Activated naive CD4-positive, alpha-beta T cell treated with anti-CD3 and anti-CD28 coated beads, Interleukin-2, amount 50 U/mL, for 72 hours (primary cell): Measurements from ENCODE around the gene NPL. TPM values are rescaled to one million over a fixed set of nuclear protein-coding genes. Genes with fewer than 3 reads are reported as not detected.
A peak's percentile ranks its signal among the peaks of the same experiment; 100 is the strongest.

ENCODE experiments used
- ATAC-seq, 2 donors: fragments of 150-1000 bp; cut with Tn5 transposase; 2 replicates each; pipeline ENCODE4 v1.10.0; 2021; ENCODE audit warnings: mild to moderate bottlenecking in 2 of 2, moderate library complexity in 2 of 2
- DNase-seq, 2 donors: peaks; one replicate each; pipeline ENCODE4 v3.0.0; 2021 to 2022; ENCODE audit warnings: low spot score in 2 of 2
- H3K27ac Mint-ChIP-seq, 2 donors: one replicate each; pipeline ENCODE4 v1.8.0; 2022; ENCODE audit warnings: mild to moderate bottlenecking in 2 of 2, mixed read lengths in 2 of 2
- H3K36me3 Mint-ChIP-seq, 2 donors: one replicate each; pipeline ENCODE4 v1.8.0; 2022; ENCODE audit warnings: mixed read lengths in 2 of 2
- H3K9me3 Mint-ChIP-seq, 2 donors: one replicate each; pipeline ENCODE4 v1.8.0; 2022; ENCODE audit warnings: mixed read lengths in 2 of 2
- total RNA-seq, 2 donors: library from RNA; stranded (reverse); gene quantifications; one replicate each; pipeline ENCODE4 v1.2.3, GENCODE V29; 2022

Gene NPL
- total RNA-seq, 2 donors from 2014 or later = 1.2 to 3.4 TPM

DNA sequence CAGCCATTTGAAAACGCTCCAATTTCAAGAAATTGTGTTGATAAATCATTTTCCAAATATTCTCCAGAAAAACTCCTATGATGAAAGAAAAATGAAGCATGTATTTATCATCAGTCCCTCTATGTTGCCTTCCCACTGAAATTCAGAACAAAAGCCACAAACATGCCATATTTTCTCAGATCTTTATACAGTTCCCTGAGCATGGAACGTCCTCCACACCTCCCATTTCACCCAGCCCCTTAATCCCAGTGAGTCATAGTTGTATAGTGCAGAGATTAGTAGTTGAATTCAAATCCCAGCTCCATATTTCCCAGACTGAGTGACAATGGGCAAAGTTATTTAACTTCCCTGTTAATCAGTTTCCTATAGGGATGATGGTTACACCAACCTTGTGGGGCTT lies 20.6 kb upstream of the NPL start:
- ATAC-seq = no peak
- Mint-ChIP-seq H3K27ac (no peak overlapping the region), H3K36me3 (no peaks in the 10 kb centered on the region), H3K9me3 (no peaks in the 10 kb centered on the region)
- no peak for DNase-seq

GRCh38 chr1:182770232-182770631 lies 19.3 kb upstream of the NPL start:
- no peak for DNase-seq
- H3K9me3 Mint-ChIP-seq = no peaks in the 10 kb centered on the region
- H3K27ac Mint-ChIP-seq = no peak overlapping the region
- ATAC-seq = no peak
- H3K36me3 Mint-ChIP-seq = no peaks in the 10 kb centered on the region

DNA sequence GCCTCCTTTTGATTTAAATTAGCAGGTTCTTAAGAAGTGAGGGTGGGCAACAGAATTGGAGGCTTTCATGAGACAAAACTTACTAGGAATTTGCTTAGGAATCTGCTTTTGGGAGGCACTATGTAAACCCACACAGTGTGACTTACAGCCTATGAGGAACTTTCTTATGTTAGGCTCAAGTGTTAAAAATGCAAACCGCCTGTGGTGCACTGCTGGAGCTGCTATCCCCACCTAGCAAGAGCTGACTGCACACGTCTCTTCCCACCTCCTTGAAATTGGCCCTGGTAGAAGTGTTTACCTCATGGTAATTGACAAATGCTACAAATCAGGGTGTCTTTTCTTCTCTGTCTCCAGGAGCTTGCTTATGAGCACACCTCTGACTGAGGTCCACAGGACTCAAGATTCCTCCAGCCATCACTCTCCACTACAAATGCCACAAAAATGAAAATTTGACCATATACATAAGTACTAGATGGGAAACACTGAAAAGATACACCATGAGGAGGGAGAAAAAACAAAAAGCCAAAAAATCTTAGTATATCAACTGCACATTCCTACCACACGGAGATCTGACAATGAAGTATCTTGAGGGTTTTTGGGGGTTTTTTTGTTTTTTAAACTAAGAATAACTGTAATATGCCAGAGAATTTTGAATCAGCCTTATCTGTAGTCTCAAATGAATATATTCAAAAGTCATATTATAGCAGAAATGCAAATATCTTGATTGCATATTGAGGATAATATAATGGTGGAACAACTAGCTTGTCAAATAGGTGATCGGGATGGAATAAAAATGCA lies 18.2 kb upstream of the NPL start:
- no peak for DNase-seq
- ATAC-seq = no peak
- no peaks in the 10 kb centered on the region for H3K36me3 Mint-ChIP-seq
- no peaks in the 10 kb centered on the region for H3K9me3 Mint-ChIP-seq
- no peak overlapping the region for H3K27ac Mint-ChIP-seq

DNA sequence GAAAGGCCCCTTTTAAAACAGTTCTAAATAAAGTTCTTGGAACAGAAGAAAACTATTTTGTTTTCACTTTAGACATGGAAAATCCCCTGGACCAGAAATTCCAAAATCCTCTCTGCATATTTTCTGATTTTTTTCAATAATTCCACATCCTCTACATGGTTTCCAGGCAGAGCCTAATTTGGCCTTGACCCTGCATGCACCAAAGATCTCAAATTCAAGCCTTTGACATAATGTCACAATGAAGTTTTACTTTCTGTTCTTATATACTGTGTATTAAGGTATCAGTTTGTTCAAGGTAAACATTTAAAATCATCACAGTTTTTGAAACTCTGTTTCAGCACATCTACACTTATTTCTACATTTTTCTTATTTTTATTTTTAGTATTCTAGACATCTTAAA lies 12.2 kb upstream of the NPL start:
- no peaks in the 10 kb centered on the region for H3K9me3 Mint-ChIP-seq
- no peaks in the 10 kb centered on the region for H3K36me3 Mint-ChIP-seq
- DNase-seq (no peak), ATAC-seq (no peak)
- H3K27ac Mint-ChIP-seq = no peak overlapping the region

DNA sequence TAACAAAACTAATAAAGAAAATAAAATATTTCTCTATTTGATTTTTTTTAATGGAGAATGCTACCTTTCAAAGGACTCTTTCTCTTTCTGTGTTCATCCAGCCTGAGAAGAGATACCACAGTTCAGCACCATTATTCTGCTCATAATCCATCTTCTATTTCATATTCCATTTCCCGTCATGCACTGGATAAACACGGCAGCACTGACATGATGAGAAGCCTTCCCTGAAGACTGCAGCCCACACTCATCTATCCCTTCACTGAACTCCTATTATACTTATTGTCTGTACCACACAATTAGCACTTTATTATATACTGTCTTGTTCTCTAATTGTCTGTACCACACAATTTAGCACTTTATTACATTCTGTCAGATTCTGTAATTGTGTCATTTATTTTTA lies 10.7 kb upstream of the NPL start:
- ATAC-seq = no peak
- DNase-seq = no peak
- Mint-ChIP-seq H3K36me3 (no peaks in the 10 kb centered on the region), H3K9me3 (no peaks in the 10 kb centered on the region), H3K27ac (no peak overlapping the region)

DNA sequence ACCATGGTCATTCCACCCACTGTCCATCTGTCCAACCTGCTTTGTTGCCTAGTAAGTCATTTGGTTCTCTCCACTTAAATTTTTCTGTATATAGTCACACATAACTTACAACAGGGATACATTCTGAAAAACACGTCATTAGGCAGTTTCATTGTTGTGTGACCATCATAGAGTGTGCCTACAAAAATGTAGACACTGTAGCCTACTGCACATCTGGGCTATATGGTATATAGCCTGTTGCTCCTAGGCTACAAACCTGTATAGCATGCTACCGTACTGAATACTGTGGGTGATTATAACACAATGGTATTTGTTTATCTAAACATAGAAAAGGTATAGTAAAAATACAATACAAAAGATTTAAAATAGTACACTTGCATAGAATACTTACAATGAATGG lies 10.0 kb upstream of the NPL start:
- no peaks in the 10 kb centered on the region for H3K36me3 Mint-ChIP-seq
- no peaks in the 10 kb centered on the region for H3K9me3 Mint-ChIP-seq
- no peak for ATAC-seq
- H3K27ac Mint-ChIP-seq = no peak overlapping the region
- no peak for DNase-seq

DNA sequence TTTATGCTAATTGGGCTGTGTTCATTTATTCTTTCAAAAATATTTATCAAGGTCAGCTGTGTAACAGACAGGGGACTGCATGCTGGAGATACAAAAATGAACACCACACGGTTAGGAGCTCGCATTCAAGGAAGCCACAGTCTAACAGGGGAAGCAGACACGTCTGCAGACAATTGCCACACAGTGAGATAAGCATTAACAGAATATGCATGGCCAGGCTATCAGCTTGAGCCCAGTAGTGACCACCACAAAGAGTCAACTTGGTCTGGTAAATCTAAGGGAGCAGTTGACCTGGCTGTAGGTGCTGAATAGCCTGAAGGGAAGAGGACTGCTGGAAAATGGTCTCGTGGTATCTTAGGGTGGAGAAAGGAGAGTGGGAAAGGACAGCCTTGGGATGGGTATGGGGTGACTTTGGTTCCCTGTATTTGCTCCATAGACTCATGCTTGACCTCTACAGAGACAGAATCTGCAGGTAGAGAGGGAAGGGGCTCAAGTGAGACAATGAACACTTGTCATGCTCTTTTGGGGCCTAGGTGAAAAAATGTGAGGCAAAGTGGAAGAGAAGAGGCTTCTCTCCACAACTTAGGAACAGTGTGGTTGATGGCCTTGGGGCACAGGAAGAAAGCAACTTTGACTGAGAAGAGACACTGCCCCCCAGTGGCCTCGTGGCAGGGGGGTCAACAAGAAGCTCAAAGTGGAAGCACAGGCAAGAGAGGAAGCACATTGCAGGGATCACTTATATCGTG lies 7.6 kb upstream of the NPL start:
- DNase-seq (peak; percentile 71 to 72), ATAC-seq (peak; percentile 82 to 87)
- no peaks in the 10 kb centered on the region for H3K36me3 Mint-ChIP-seq
- H3K27ac Mint-ChIP-seq = no peak overlapping the region
- no peaks in the 10 kb centered on the region for H3K9me3 Mint-ChIP-seq

GRCh38 chr1:182782587-182782913 lies 7.0 kb upstream of the NPL start:
- Mint-ChIP-seq H3K27ac (peak overlapping the region in 1 of 2 donors; percentile 52), H3K9me3 (no peaks in the 10 kb centered on the region), H3K36me3 (no peaks in the 10 kb centered on the region)
- ATAC-seq = no peak
- DNase-seq = no peak

DNA sequence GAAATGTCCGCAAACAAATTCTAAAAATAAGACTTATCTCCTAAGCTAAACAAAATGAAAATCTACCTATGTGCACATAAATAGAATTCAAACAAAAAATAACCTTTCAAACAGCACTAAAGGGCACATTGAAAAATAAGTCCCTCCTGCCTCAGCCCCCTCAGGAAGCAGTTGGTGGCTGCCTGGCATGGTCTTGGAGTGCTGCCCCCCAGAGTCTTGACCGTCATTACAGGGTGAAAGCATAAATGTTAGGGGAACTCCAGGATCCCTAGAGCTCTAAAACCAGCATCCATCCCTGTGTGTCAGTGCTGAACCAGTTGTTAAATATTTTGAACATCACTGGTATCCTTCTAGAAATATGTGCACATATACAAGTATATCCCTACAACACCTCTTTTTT lies 6.5 kb upstream of the NPL start:
- no peak overlapping the region for H3K27ac Mint-ChIP-seq
- DNase-seq (no peak), ATAC-seq (no peak)
- no peaks in the 10 kb centered on the region for H3K36me3 Mint-ChIP-seq
- H3K9me3 Mint-ChIP-seq = no peaks in the 10 kb centered on the region

DNA sequence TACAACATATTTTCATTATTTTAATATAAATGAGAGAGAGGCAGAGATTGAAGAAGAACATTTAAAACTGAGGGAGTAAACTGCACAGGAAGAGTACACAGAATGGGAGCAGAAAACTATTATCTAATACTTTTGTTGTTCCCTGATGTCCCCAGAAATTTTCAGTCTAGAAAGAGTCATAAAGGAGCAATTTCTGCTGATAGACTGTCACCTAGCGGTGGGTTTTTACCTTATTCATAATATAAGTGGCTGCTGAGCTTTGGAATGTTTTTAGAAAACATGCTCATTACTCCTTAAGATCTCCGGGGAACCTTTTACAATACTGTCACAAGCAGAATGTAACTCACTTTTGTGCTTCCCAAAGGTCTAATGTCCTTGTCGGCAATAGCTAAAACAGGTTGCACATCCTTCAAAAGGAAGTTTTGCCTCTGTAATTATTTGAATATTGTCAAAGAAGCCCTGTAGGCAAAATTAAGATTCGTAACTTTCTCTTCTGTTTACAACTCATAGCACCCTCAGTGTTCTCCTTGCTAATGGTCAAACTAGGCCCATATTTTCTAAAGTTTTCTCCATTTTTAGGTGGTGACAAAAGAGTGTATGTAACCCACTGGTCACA lies 4.9 kb upstream of the NPL start:
- Mint-ChIP-seq H3K9me3 (no peaks in the 10 kb centered on the region), H3K36me3 (peaks cover 0 to 6% of the 10 kb centered on the region in 2 donors), H3K27ac (no peak overlapping the region)
- ATAC-seq (no peak), DNase-seq (no peak)

GRCh38 chr1:182785181-182785580 lies 4.4 kb upstream of the NPL start:
- H3K9me3 Mint-ChIP-seq = no peaks in the 10 kb centered on the region
- no peak overlapping the region for H3K27ac Mint-ChIP-seq
- H3K36me3 Mint-ChIP-seq = peaks cover 0 to 6% of the 10 kb centered on the region in 2 donors
- no peak for ATAC-seq
- no peak for DNase-seq

DNA sequence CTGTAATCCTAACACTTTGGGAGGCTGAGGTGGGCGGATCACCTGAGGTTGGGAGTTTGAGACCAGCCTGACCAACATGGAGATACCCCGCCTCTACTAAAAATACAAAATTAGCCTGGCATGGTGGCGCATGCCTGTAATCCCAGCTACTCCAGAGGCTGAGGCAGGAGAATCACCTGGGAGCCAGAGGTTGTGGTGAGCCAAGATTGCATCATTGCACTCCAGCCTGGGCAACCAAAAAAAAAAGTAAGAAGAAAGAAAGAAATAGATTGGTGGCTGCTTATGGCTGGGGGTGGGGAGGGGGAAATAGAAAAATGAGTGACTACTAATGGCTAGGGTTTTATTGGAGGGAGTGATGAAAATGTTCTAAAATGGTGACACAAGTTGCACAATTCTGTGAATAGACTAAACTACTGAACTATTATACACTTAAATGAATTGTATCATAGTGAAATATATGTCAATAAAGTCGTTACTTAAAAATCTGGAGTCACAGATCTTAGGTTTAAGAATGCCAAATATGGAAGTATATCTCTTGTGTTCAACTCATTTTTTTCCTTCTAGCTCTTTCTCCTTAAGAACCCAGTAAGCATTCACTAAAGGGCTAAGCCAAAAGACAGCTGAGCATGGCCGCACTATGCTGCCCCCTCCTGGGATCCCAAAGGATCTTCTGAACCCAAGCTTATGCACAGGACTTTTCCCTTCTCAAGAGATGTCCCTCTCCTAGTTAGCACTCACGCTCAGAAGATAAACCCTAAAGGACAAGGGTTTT lies 3.2 kb upstream of the NPL start:
- no peaks in the 10 kb centered on the region for H3K9me3 Mint-ChIP-seq
- ATAC-seq = no peak

GRCh38 chr1:182786995-182787324 lies 2.6 kb upstream of the NPL start:
- no peak for DNase-seq
- peaks cover 0 to 6% of the 10 kb centered on the region in 2 donors for H3K36me3 Mint-ChIP-seq
- no peak overlapping the region for H3K27ac Mint-ChIP-seq
- no peaks in the 10 kb centered on the region for H3K9me3 Mint-ChIP-seq
- no peak for ATAC-seq

More for the DNA sequence above, 3.2 kb upstream of the NPL start:
- H3K36me3 Mint-ChIP-seq = peaks cover 0 to 6% of the 10 kb centered on the region in 2 donors
- DNase-seq = peak in 1 of 2 donors; percentile 50
- H3K27ac Mint-ChIP-seq = no peak overlapping the region

DNA sequence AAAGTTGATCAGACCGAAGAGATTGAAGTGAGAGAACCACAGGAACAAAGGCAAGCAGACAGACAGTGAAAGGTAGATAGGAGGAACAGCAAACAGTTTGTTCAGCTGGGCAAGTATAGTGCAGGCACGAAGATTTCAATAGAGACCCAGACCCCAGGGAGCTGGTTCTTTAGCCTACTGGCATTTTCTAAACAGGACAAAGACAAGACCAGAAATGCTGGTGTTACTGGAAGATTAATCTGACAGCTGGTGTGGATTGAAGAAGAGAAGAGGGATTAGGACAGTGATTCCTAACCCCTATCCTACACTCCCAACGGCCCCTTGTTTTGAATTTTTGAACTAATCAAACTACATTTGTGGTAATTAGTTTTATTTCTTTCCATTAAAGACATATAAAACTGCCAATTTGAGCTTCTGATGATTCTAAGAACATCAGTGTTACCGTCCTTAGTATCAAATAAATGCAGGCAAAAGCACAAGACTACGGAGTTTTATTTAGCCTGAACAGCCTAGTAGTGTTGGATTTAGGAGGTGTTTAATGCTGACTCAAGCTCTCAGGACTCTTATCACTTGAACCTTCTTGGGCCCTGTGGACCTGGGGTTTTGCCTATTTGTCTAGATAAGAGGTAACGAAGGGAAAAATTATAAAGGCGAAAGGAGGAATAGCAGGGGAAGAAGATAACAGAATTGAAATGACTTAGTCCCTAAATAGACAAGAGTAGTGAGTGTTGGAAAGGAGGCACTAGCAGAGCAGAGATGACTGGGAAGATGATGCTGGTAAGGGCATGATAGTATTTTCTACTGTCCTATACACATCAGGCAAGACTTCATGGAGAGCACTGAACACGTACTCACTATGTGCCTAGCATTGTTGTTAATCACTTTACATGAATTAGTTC lies 2.0 kb downstream of the NPL start:
- no peak for DNase-seq
- H3K36me3 Mint-ChIP-seq = peaks cover 6% of the 10 kb centered on the region in 2 donors
- no peak for ATAC-seq
- H3K27ac Mint-ChIP-seq = no peak overlapping the region
- H3K9me3 Mint-ChIP-seq = no peaks in the 10 kb centered on the region

GRCh38 chr1:182794091-182794490 lies 4.5 kb downstream of the NPL start:
- H3K36me3 Mint-ChIP-seq = peaks cover 3 to 6% of the 10 kb centered on the region in 2 donors
- H3K9me3 Mint-ChIP-seq = no peaks in the 10 kb centered on the region
- no peak overlapping the region for H3K27ac Mint-ChIP-seq
- no peak for DNase-seq
- no peak for ATAC-seq

- ATAC-seq = no peak
- no peak for DNase-seq
- peaks cover 0 to 6% of the 10 kb centered on the region in 2 donors for H3K36me3 Mint-ChIP-seq
- H3K9me3 Mint-ChIP-seq = no peaks in the 10 kb centered on the region
- H3K27ac Mint-ChIP-seq = no peak overlapping the region
Observed at GRCh38 chr1:182794676-182795201, 5.2 kb downstream of the NPL start.
